Choroid plexus epithelial cell (primary cell): ENCODE results near the gene PRR23A.

Experiments used
- DNase-seq: peaks from one replicate; pipeline ENCODE4 v3.0.0-alpha.2; 2010; ENCODE audit warnings: low read depth
- H3K4me3 ChIP-seq: 2 replicates; pipeline ENCODE4 v1.5.1; 2011; ENCODE audit warnings: low read depth, mild to moderate bottlenecking, control low read depth, low read length, moderate library complexity
- TF ChIP-seq, protein P1 (sequence below): conservative IDR thresholded peaks from 2 replicates; pipeline ENCODE4 v1.5.1; 2011; ENCODE audit warnings: low read depth, mild to moderate bottlenecking, control low read depth, inconsistent platforms, low read length, moderate library complexity

Gene PRR23A

DNA sequence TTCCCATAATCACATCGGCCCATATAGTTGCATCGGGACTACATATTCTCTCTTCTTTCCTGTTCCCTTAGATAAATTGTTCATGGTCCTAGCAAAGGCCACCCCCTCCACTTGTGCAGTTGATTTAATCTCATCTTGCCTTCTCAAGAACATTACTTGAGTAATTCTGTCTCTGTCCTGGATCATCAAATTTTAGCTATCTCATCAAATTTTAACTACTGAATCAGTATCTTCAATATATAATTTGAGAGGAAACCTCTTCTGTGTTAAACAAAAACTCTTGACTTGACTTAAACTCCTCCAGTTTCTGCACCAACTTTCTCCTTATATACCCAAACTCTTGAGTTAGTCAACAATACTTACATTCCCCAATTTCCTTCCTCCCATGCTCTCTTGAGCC lies 18.9 kb upstream of the PRR23A start:
- DNase-seq = no peak
- TF ChIP-seq, protein P1, sequence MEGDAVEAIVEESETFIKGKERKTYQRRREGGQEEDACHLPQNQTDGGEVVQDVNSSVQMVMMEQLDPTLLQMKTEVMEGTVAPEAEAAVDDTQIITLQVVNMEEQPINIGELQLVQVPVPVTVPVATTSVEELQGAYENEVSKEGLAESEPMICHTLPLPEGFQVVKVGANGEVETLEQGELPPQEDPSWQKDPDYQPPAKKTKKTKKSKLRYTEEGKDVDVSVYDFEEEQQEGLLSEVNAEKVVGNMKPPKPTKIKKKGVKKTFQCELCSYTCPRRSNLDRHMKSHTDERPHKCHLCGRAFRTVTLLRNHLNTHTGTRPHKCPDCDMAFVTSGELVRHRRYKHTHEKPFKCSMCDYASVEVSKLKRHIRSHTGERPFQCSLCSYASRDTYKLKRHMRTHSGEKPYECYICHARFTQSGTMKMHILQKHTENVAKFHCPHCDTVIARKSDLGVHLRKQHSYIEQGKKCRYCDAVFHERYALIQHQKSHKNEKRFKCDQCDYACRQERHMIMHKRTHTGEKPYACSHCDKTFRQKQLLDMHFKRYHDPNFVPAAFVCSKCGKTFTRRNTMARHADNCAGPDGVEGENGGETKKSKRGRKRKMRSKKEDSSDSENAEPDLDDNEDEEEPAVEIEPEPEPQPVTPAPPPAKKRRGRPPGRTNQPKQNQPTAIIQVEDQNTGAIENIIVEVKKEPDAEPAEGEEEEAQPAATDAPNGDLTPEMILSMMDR = no peak
- H3K4me3 ChIP-seq = no peak overlapping the region

DNA sequence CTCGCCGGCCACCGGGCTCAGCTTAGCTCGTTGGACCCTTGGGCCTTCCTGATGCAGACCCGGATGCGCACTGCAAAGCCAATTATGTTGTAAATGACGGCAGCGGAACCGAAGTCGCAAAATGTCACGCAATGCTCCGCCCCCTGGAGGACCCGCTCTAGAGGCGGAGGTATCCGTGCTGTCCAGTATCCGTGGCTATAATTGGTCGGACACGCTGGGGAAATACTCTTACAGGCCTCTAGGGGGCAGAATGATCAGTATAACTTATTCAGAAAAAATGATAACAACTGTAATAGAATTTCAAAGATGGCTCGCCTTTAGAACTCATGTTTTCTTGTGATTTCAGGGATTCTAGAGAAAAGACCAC lies 14.8 kb upstream of the PRR23A start, which contains the start of gene PRR23B:
Gene PRR23B (minus strand): TSS at position 59 of the 367 bp plus-strand sequence. CDS start 265 bp downstream, outside the sequence.
- TF ChIP-seq, protein P1 = peak; percentile 22
- DNase-seq = no peak
- H3K4me3 ChIP-seq = no peak within 1 kb of the TSS

DNA sequence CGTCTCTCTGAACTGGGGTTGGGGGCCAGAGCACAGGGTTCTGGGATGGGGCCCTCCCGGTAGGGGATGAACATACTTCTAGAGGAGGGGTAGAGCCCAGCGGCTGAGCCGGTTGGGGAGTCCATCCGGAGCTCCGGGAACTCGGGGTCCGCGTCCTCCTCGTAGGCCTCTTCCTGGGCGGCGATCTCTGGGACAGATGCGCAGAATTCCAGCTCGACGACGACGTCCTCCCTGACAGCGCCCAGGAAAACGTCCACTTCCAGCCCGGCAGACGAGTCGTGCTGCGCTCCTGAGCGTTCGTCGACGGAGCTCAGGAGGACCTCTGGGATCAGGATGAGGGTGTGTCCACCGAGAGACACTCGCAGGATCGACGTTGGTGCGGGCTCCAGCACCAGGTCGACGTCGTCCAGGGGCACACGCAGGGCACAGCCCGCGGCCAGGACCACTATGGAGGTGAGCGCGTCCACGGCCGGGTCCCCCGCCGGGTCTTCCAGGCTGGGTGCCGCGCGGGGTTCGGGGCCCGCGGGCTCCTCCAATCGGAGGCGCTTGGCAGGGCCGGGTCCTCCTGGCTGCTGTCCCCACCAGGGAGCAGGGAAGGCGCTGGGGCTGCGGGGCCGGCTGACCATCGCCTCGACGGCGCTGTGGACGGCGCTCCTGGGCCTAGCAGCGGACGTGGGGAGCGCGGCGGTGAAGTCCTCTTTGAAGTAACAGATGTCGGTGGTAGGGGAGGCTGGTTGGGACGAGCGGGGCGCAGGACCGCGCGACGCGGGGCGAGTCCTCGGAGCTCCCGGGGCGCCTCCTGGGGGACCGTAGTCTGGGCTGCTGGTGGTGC lies 14.2 kb upstream of the PRR23A start:
- TF ChIP-seq, protein P1 = no peak
- H3K4me3 ChIP-seq = no peak overlapping the region
- DNase-seq = no peak

DNA sequence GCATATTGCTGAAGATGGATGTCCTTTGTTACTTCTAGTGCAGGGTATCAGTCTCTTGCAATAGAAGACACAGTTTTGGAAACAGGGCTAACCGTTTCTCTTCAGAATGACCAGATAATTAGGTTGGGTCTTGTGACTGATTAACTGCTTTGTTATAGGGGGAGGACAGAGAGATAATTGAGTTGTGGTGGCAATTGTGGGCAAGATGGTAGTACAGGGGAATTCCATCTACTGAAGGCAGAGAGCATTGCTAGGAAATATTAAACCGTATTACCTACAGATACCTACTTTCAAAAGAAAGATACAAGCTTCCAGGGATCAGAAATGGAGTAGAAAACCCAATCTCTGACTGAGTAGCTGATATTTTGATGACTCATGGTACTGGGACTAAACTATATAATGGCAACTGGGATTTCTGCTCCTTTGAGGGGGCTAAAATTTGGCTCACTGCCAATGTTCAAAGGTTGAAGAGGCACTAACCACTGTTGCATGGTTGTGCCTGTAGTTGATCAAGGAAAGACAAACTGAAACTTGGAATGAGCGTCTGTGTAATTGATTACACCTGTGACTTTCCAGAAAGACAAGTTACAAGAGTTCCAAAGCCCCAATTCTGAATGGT lies 10.5 kb upstream of the PRR23A start:
- H3K4me3 ChIP-seq = no peak overlapping the region
- TF ChIP-seq, protein P1 = no peak
- no peak for DNase-seq

DNA sequence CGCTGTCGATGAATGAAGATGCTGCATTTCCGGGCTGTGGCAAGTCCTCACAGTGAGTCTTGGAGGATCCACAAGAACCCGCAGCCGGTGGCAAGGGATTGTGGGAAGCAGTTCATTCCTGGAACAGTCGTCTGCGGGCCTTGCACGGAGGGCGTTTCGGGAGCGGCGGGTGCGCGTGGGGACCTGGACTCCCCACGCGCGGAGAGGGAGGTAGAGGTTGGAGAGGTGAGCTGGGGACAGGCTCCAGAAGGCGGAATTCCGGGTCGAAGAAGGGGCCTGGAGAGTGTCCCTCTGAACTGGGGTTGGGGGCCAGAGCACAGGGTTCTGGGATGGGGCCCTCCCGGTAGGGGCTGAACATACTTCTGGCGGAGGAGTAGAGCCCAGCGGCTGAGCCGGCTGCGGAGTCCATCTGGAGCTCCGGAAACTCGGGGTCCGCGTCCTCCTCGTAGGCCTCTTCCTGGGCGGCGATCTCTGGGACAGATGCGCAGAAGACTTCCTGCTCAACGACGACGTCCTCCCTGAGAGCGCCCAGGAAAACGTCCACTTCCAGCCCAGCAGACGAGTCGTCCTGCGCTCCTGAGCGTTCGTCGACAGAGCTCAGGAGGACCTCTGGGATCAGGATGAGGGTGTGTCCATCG lies 593 bp downstream of the PRR23A start:
- TF ChIP-seq, protein P1 = no peak
- H3K4me3 ChIP-seq = no peak overlapping the region
- DNase-seq = no peak

DNA sequence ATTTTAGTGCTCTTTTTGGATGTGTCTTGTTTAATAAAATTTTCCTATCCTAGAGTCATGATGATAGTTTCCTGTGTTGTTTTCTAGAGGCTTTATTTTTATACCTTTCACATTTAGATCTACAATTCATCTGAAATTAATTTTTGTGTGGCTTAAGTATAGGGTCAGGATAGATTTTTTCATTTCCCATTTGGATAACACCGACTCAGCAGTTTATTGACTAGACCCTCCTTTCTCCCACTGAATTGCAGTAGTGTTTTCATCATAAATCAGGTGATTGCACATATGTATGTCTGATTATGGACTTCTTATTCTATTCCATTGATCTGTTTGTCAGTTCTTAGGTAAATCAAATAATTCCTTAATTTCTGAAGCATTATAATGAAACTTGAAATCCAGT lies 10.4 kb downstream of the PRR23A start:
- TF ChIP-seq, protein P1 = no peak
- H3K4me3 ChIP-seq = no peak overlapping the region
- DNase-seq = no peak
